Embryonic facial prominence (tissue), 1 donor: Measurements from ENCODE around the gene BTG1.
"Not testable (repeated sequence)": the region's sequence is repeated elsewhere in the genome, so short reads cannot be mapped to it uniquely, and the experiment has no call there.

Experiments
- DNase-seq: peaks from one replicate; pipeline ENCODE4 v3.0.0-alpha.2; 2016; ENCODE audit errors: extremely low spot score

The BTG1 gene

GRCh38 chr12:92149563-92149962 lies 3.9 kb upstream of the BTG1 start:
- DNase-seq: no peak

DNA sequence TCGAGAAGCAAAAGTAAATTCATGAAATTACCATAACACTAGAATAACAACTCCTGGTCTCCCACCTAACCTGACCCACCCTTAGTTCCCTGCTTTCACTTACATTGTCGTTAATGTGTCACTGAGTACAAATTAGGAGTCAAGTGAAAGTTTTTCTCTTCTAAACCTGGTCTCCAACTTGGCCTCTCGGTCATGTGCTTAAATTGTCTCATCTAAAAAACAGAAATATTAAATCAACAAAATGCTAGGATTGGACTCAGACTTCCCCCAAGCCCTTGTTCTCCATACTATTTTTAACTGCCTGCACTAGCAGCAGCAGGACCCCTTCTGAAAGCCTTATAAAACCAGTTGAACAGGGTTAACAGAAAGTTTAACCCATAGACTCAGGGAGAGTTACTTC lies 1.8 kb upstream of the BTG1 start:
- no peak for DNase-seq

GRCh38 chr12:92146497-92147224 lies 1.0 kb upstream of the BTG1 start:
- DNase-seq: no peak

GRCh38 chr12:92145481-92145730 lies 240 bp downstream of the BTG1 start:
- no peak for DNase-seq

GRCh38 chr12:92144631-92145480 lies 790 bp downstream of the BTG1 start:
- DNase-seq: no peak

- DNase-seq: peak; percentile 67
Measured at GRCh38 chr12:92143686-92144630, 1.7 kb downstream of the BTG1 start.

DNA sequence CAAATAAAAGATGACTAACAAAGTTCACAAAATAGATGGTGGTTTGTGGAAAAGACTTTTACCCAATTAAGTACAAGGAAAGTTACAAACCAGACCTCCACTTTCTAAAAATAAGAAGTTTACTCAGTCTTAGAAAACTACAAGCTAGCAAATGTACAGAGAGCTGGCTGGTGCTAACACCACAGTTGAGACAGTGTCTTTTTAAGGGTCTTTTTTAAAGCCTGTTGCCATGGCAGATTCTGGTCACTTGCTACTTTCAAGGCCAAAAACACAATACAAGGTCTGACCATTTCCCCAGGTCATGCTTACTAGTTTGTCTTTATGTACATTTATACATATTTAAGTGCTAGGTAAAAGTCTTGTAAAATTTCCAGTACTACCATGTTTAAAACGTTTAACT lies 2.4 kb downstream of the BTG1 start:
- no peak for DNase-seq

- DNase-seq: no peak
Measured at GRCh38 chr12:92142251-92142926, 3.3 kb downstream of the BTG1 start.

- DNase-seq: no peak
Measured at GRCh38 chr12:92141591-92142121, 4.0 kb downstream of the BTG1 start.

DNA sequence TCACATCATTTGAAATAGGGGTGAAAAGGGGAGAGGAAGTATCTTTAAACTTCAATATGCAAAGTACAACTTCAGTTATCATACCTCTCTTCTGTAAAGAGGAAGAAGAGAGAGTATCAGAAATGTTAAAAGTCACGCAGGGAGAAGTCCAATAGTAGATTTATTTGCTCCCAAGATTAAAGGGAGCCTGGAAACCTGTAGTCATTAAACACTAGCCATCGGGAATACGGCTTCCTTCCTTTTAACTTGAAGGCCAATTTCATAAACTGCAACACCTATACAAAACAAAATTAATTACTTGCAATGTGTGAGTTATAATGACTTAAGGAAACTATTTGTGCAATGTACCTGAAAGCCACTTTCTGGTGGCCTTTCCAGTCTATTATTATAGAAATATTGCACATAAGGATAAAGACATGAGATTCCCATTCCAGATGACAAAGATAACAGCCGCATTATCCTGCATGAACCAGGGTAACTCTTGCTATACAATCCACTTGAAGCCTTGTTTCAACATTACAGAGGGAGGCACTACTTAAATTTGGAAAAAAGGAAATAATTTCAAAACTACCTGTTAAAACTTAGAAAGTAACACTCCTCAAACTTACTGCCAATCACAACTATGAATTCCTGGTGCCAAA lies 4.6 kb downstream of the BTG1 start:
- no peak for DNase-seq

DNA sequence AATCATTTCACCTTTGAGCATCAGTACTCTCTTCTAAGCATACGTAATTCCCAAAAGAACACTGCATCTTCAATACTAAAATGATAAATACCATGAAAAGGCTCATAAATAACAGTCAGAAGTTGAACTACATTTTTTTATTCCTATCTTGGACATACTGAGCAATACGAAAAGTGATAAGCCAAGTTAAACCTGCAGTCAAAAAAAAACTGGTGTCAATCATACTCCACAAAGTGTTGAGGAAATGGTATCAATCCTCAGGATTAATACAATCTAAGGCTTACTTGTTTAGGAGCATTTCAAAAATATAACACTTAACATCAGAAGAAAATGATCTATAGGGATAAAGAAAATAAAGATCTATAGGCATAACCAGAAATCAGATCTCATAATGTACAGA lies 5.5 kb downstream of the BTG1 start:
- DNase-seq: no peak

- no peak for DNase-seq
Measured at GRCh38 chr12:92139634-92140150, 6.0 kb downstream of the BTG1 start.

DNA sequence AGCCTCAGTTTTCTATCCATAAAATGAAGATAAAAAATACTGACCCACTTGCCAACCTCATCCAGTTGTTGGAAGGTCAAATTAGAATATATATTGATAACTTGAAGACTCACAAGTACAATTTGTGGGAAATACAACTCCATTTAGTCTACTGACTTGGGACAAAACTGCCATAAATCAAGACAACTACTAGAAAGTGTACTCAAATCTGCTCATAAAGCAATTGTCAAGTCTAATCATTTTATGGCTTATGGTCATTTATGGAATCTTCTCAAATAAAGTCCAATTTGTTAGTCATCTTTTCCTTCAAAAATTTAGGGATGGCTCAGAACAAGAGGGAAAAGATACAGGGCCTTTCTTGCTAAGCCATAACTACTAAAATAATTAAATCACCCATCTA lies 7.0 kb downstream of the BTG1 start:
- no peak for DNase-seq

DNA sequence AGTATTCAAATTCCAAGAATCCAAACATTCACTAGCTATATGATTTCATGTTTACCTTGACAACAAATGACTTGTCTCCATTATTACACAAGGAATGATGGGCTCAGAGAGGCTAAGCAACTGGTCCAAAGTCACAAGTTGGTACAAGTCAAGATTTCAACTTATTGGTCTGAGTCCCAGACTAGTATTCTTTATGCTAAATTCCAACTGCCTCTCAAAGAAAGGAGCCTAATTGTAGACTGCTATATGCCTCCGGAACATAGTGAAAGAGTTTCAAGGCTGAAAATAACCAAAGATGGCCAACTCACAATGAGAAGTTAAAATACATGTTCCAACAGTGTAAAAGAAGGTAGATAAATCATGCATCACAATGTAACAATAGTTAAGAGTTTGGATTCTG lies 7.5 kb downstream of the BTG1 start:
- no peak for DNase-seq

DNA sequence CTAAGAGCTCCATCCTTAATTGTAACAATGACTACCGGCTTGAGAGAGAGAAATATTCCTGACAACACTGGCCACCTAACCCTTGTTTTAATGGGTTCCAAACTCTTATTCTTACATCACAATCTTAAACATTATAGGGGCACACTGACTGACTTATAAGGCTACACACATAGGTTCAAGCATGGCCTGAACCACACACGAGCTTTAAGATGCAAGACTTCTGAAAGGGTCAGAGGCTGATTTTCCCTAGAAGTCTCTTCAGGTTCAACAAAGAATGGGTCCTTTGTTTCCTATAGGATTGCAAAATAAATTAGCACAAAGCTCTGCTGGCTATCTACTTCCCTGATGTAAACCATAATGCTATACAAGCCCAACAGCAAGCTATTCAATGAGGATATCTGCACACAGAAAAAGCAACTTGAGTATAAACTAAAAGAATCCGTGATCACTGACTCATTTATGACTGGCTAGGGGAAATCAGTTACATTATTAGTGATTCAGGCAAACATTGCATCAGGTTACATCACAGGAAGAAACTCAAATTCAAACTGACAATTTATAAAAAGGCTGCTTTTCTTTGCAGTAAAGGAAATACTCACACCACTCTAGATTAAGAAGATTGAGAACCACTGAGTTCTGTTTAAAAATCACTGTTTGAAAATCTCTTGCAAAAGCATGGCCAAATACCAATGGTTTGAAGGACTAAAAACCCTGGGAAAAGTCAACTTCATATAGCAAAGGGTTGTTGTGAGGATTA lies 8.5 kb downstream of the BTG1 start:
- DNase-seq: no peak

- no peak for DNase-seq
Measured at GRCh38 chr12:92136026-92136730, 9.5 kb downstream of the BTG1 start.

- DNase-seq: not testable (repeated sequence)
Measured at GRCh38 chr12:92135541-92135940, 10.1 kb downstream of the BTG1 start.

DNA sequence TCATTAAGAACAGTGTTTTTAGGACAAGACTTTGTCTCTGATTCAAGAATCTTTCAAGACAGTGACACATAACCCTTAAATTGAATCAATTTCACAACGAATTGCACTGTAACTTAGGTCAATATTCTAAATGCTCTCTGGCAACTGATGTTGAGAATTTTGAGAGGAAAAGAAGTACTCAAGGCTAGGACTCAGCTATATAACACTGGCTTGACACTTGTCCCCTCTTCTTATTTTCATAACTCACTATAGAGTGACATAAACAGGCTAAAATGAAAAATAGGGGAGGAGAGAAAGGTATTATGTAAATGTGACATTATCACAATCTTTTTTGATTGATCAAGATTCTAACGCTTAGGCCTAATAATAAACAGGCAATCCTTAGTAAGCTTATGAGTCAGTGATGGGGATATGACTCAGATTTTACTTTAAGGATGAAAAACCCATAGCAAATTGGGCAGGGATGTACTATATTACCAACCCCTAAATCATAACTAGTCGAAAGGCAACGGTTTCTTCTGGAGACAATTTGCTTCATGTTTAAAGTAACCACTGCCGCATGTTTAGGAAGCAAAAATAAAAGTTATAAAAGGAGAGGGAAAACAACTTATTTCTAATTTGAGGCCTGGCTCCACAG lies 10.9 kb downstream of the BTG1 start:
- DNase-seq: no peak
